BLaER1 (cell line): Measurements from ENCODE around the gene EPB41L4A.
A peak's percentile ranks its signal among the peaks of the same experiment; 100 is the strongest.

ENCODE experiments used
- H3K27ac ChIP-seq: shearing (Covaris generic); formaldehyde crosslinking; 2 replicates; pipeline ENCODE4 v1.8.1; 2022
- H3K27me3 ChIP-seq: shearing (Covaris generic); formaldehyde crosslinking; 2 replicates; pipeline ENCODE4 v1.8.1; 2022
- H3K36me3 ChIP-seq: shearing (Covaris generic); formaldehyde crosslinking; 2 replicates; pipeline ENCODE4 v1.8.1; 2022
- H3K4me1 ChIP-seq: shearing (Covaris generic); formaldehyde crosslinking; 2 replicates; pipeline ENCODE4 v1.8.1; 2022
- H3K4me2 ChIP-seq: shearing (Covaris generic); formaldehyde crosslinking; 2 replicates; pipeline ENCODE4 v1.8.1; 2022
- H3K4me3 ChIP-seq: shearing (Covaris generic); formaldehyde crosslinking; 2 replicates; pipeline ENCODE4 v1.8.1; 2022
- H3K9ac ChIP-seq: shearing (Covaris generic); formaldehyde crosslinking; 2 replicates; pipeline ENCODE4 v1.8.1; 2022
- H3K9me3 ChIP-seq: shearing (Covaris generic); formaldehyde crosslinking; 2 replicates; pipeline ENCODE4 v1.8.1; 2022
- H4K20me1 ChIP-seq: shearing (Covaris generic); formaldehyde crosslinking; 2 replicates; pipeline ENCODE4 v1.8.1; 2022
- Cebpa-rat ChIP-seq: shearing (Covaris generic); IDR thresholded peaks from 2 replicates; pipeline ENCODE4 v1.8.1; 2022

Gene EPB41L4A

GRCh38 chr5:112342389-112342788 lies 76.7 kb downstream of the EPB41L4A start:
- Histone ChIP-seq H3K9me3 (no peaks in the 10 kb centered on the region), H3K4me1 (peaks cover 8% of the 10 kb centered on the region; the same call in 1 of the 2 replicates), H3K36me3 (no peaks in the 10 kb centered on the region), H3K27me3 (no peaks in the 10 kb centered on the region), H3K9ac (no peak overlapping the region), H3K27ac (no peak overlapping the region), H3K4me3 (no peak overlapping the region), H4K20me1 (no peaks in the 10 kb centered on the region), H3K4me2 (no peak overlapping the region)
- TF ChIP-seq Cebpa-rat: no peak

GRCh38 chr5:112339761-112340160 lies 79.3 kb downstream of the EPB41L4A start:
- H4K20me1 ChIP-seq: no peaks in the 10 kb centered on the region
- H3K27ac ChIP-seq: no peak overlapping the region
- no peaks in the 10 kb centered on the region for H3K4me1 ChIP-seq
- no peaks in the 10 kb centered on the region for H3K27me3 ChIP-seq
- H3K4me3 ChIP-seq: no peak overlapping the region
- no peak overlapping the region for H3K4me2 ChIP-seq
- no peaks in the 10 kb centered on the region for H3K9me3 ChIP-seq
- no peak for TF ChIP-seq Cebpa-rat
- no peak overlapping the region for H3K9ac ChIP-seq
- H3K36me3 ChIP-seq: no peaks in the 10 kb centered on the region

DNA sequence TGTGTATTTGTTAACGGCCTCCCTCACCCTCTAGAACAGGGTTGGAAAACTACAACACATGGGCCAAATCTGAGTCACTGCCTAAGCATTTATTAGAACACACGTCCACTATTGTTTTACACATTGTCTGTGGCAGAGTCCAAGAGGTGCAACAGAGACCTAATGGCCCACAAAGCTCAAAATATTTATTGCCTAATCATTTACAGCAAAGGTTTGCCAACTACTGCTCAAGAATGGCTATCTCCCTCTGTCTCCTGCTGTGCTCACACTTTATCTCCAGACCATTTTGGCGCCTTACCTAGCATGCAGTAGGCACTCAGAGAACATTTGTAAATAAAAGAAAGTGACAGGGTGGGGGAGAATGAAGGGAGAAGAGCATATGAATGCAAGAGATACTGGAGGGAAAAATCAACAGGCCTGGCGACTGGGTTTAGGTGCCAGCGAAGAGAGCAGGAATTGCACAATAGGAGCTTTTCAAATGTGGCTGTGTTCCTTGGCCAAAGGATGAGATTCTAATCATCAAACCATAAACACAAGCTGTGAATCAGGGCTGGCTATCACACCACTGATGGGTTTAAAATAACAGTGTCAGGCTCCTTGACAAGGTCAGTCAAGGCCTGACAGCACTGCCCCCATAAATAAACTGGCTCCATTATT lies 80.3 kb downstream of the EPB41L4A start:
- Histone ChIP-seq H3K9ac (no peak overlapping the region), H3K36me3 (no peaks in the 10 kb centered on the region), H3K9me3 (no peaks in the 10 kb centered on the region), H3K27me3 (no peaks in the 10 kb centered on the region), H3K4me3 (no peak overlapping the region), H4K20me1 (no peaks in the 10 kb centered on the region), H3K27ac (no peak overlapping the region), H3K4me2 (no peak overlapping the region), H3K4me1 (no peaks in the 10 kb centered on the region)
- no peak for TF ChIP-seq Cebpa-rat

GRCh38 chr5:112333331-112333781 lies 85.7 kb downstream of the EPB41L4A start:
- Histone ChIP-seq H3K4me3 (no peak overlapping the region), H3K27ac (no peak overlapping the region), H3K36me3 (no peaks in the 10 kb centered on the region), H3K4me1 (peaks cover 10% of the 10 kb centered on the region), H4K20me1 (no peaks in the 10 kb centered on the region), H3K4me2 (no peak overlapping the region), H3K27me3 (no peaks in the 10 kb centered on the region), H3K9me3 (no peaks in the 10 kb centered on the region), H3K9ac (no peak overlapping the region)
- TF ChIP-seq Cebpa-rat: no peak

DNA sequence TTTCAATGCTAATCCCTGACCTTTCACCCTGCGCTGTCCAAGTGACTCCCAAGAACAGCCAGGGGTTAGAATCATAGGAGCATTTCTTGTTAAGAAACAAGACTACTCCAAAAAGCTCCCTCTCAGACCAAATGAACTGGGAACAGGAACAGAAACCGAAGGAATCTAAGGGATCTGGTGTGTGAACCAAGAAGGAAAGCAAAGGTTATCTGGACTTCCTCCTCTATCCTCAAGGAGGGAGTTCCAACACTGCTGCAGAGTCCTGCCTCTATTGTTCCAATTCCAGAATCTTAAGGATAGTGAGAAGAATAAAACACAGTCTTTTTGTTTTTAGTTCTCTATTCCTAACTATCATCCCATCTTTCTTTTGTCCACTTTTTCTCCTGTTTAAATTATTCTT lies 87.2 kb downstream of the EPB41L4A start:
- no peaks in the 10 kb centered on the region for H3K36me3 ChIP-seq
- no peak overlapping the region for H3K4me2 ChIP-seq
- TF ChIP-seq Cebpa-rat: no peak
- H3K9ac ChIP-seq: no peak overlapping the region
- no peaks in the 10 kb centered on the region for H4K20me1 ChIP-seq
- no peaks in the 10 kb centered on the region for H3K27me3 ChIP-seq
- H3K9me3 ChIP-seq: no peaks in the 10 kb centered on the region
- peaks cover 10% of the 10 kb centered on the region for H3K4me1 ChIP-seq
- no peak overlapping the region for H3K4me3 ChIP-seq
- H3K27ac ChIP-seq: no peak overlapping the region

GRCh38 chr5:112329419-112330090 lies 89.5 kb downstream of the EPB41L4A start:
- Histone ChIP-seq H3K4me3 (no peak overlapping the region), H4K20me1 (no peaks in the 10 kb centered on the region), H3K36me3 (no peaks in the 10 kb centered on the region), H3K9ac (no peak overlapping the region), H3K4me1 (peaks cover 10% of the 10 kb centered on the region), H3K27me3 (no peaks in the 10 kb centered on the region), H3K9me3 (no peaks in the 10 kb centered on the region), H3K27ac (no peak overlapping the region), H3K4me2 (peak overlapping the region; percentile 32)
- TF ChIP-seq Cebpa-rat: no peak

- no peak overlapping the region for H3K4me3 ChIP-seq
- no peak for TF ChIP-seq Cebpa-rat
- H4K20me1 ChIP-seq: no peaks in the 10 kb centered on the region
- H3K9me3 ChIP-seq: no peaks in the 10 kb centered on the region
- no peak overlapping the region for H3K27ac ChIP-seq
- no peak overlapping the region for H3K9ac ChIP-seq
- H3K27me3 ChIP-seq: no peaks in the 10 kb centered on the region
- no peaks in the 10 kb centered on the region for H3K36me3 ChIP-seq
- no peaks in the 10 kb centered on the region for H3K4me1 ChIP-seq
- no peak overlapping the region for H3K4me2 ChIP-seq
These were observed 95.9 kb downstream of the EPB41L4A start for GRCh38 chr5:112323166-112323565.

GRCh38 chr5:112320408-112320807 lies 98.7 kb downstream of the EPB41L4A start:
- H3K4me3 ChIP-seq: no peak overlapping the region
- no peak for TF ChIP-seq Cebpa-rat
- no peaks in the 10 kb centered on the region for H3K9me3 ChIP-seq
- H3K4me1 ChIP-seq: no peaks in the 10 kb centered on the region
- H4K20me1 ChIP-seq: no peaks in the 10 kb centered on the region
- H3K27me3 ChIP-seq: no peaks in the 10 kb centered on the region
- H3K36me3 ChIP-seq: no peaks in the 10 kb centered on the region
- H3K9ac ChIP-seq: no peak overlapping the region
- H3K4me2 ChIP-seq: no peak overlapping the region
- H3K27ac ChIP-seq: no peak overlapping the region

DNA sequence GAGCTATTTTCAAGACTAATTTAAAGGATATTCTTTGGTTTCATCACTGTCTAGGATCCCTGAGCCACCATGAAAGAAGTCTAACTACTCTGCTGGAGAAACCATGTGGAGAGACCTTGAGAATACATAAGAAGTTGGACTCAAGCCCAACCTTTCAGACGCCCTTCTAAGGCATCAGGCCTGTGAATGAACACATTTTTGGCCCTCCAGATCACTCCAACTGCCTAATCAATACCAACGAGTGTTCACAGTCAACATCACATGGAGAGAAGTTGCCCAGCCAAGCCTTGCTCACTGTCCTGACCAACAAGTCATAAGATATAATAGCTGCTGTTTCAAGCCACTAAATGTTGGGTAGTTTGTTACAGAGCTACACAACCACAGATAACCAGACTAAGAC lies 100.7 kb downstream of the EPB41L4A start:
- no peaks in the 10 kb centered on the region for H3K36me3 ChIP-seq
- no peak overlapping the region for H3K4me3 ChIP-seq
- H3K27ac ChIP-seq: no peak overlapping the region
- H3K4me2 ChIP-seq: no peak overlapping the region
- TF ChIP-seq Cebpa-rat: no peak
- no peaks in the 10 kb centered on the region for H3K27me3 ChIP-seq
- H3K9ac ChIP-seq: no peak overlapping the region
- no peaks in the 10 kb centered on the region for H4K20me1 ChIP-seq
- H3K9me3 ChIP-seq: no peaks in the 10 kb centered on the region
- H3K4me1 ChIP-seq: no peaks in the 10 kb centered on the region

- no peaks in the 10 kb centered on the region for H4K20me1 ChIP-seq
- no peak overlapping the region for H3K9ac ChIP-seq
- H3K27me3 ChIP-seq: no peaks in the 10 kb centered on the region
These were observed 101.2 kb downstream of the EPB41L4A start for GRCh38 chr5:112317866-112318265.

More at GRCh38 chr5:112317866-112318265, 101.2 kb downstream of the EPB41L4A start:
- Histone ChIP-seq H3K4me2 (no peak overlapping the region), H3K4me1 (no peaks in the 10 kb centered on the region), H3K27ac (no peak overlapping the region), H3K4me3 (no peak overlapping the region), H3K9me3 (no peaks in the 10 kb centered on the region), H3K36me3 (no peaks in the 10 kb centered on the region)
- TF ChIP-seq Cebpa-rat: no peak
